Left ventricle myocardium inferior (tissue), 1 donor: Measurements from ENCODE around the gene HLA-DMA. TPM values are rescaled to one million over a fixed set of nuclear protein-coding genes. Genes with fewer than 3 reads are reported as not detected.
A peak's percentile ranks its signal among the peaks of the same experiment; 100 is the strongest.

Experiments used
- DNase-seq: peaks from one replicate; pipeline ENCODE4 v3.0.0-alpha.2; 2020
- H3K27ac ChIP-seq: fragments of 200-600 bp; replicated peaks from 2 replicates; pipeline ENCODE4 v1.8.0; 2021
- H3K27me3 ChIP-seq: fragments of 200-600 bp; 2 replicates; pipeline ENCODE4 v1.8.0; 2021; ENCODE audit warnings: low read depth
- H3K36me3 ChIP-seq: fragments of 200-600 bp; 2 replicates; pipeline ENCODE4 v1.8.0; 2021
- H3K4me1 ChIP-seq: fragments of 200-600 bp; 2 replicates; pipeline ENCODE4 v1.8.0; 2021
- H3K4me3 ChIP-seq: fragments of 200-600 bp; 2 replicates; pipeline ENCODE4 v1.8.0; 2021; ENCODE audit warnings: mild to moderate bottlenecking, moderate library complexity
- H3K9me3 ChIP-seq: fragments of 200-600 bp; replicated peaks from 2 replicates; pipeline ENCODE4 v1.8.0; 2021
- intact Hi-C: fragments of 100-400 bp; cut with micrococcal nuclease; formaldehyde crosslinking; loops from one replicate; pipeline ENCODE4 v1.11.0; 2022
- total RNA-seq: library from RNA; stranded (reverse); fragmentation: NEBNext Ultra II Directional; extraction: Animal tissue kit (Norgen Biotek cat#: 25700); gene quantifications from one replicate; pipeline ENCODE4 v1.2.1, GENCODE V29; 2021
- TF ChIP-seq, protein P1 (sequence below): fragments of 200-600 bp; IDR thresholded peaks from 2 replicates; pipeline ENCODE4 v1.8.0; 2021; ENCODE audit warnings: antibody characterized with exemption, mild to moderate bottlenecking, borderline replicate concordance
- donor health status: DM: no; HTN: yes; CAD: no; lungs with severe emphysema.

The HLA-DMA gene
- total RNA-seq, 1 donor from 2014 or later = 15.8 TPM

DNA sequence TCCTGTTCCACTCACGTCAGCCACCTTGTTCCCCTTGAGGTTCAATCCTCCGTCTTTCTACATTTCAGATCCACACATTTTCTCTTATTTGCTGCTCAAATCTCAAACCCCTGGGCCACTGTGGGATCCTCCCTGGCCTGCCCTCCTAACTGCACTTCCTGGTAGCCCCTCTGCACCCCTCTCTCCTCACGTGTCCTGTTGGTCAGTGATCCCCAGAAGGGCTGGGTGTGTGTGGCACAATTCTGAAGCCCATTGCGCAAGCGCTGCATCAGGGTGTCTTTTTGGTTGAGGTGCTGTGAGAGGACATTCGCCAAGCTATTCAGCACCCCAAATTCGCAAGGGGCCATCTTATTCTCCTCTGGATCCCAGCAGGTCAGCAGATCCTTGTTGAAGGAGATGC lies 14.4 kb downstream of the HLA-DMA start:
- Histone ChIP-seq H3K9me3 (no peaks in the 10 kb centered on the region), H3K4me1 (peaks cover 19% of the 10 kb centered on the region), H3K36me3 (no peaks in the 10 kb centered on the region), H3K27ac (peak overlapping the region; percentile 6), H3K27me3 (peaks cover 10% of the 10 kb centered on the region), H3K4me3 (no peak overlapping the region)
- intact Hi-C loops = no loop called here
- DNase-seq = no peak
- TF ChIP-seq, protein P1, sequence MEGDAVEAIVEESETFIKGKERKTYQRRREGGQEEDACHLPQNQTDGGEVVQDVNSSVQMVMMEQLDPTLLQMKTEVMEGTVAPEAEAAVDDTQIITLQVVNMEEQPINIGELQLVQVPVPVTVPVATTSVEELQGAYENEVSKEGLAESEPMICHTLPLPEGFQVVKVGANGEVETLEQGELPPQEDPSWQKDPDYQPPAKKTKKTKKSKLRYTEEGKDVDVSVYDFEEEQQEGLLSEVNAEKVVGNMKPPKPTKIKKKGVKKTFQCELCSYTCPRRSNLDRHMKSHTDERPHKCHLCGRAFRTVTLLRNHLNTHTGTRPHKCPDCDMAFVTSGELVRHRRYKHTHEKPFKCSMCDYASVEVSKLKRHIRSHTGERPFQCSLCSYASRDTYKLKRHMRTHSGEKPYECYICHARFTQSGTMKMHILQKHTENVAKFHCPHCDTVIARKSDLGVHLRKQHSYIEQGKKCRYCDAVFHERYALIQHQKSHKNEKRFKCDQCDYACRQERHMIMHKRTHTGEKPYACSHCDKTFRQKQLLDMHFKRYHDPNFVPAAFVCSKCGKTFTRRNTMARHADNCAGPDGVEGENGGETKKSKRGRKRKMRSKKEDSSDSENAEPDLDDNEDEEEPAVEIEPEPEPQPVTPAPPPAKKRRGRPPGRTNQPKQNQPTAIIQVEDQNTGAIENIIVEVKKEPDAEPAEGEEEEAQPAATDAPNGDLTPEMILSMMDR = no peak

DNA sequence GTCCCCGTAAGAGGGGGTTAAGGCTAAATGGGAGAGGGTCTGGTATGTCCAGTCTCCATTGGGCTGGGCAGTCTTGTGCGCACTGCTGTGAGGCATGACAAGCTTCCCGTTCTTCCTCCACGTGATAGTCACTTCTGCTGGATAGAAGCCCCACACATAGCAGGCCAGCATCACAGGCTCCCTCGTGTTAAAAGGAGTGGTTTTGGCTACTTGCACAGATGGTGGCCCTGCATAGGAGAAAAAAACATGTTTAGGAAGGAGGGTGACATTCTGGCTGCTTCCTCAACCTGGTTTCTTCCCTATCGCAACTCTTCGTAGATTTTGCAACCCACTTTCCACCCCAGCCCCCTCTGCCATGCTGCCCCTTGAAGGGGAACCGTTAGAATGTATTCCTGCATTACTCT lies 15.7 kb downstream of the HLA-DMA start:
- H3K4me3 ChIP-seq = no peak overlapping the region
- intact Hi-C loops = no loop called here
- H3K9me3 ChIP-seq = no peaks in the 10 kb centered on the region
- peak overlapping the region; percentile 26 for H3K27ac ChIP-seq
- no peaks in the 10 kb centered on the region for H3K36me3 ChIP-seq
- TF ChIP-seq, protein P1 = no peak
- DNase-seq = no peak
- peaks cover 10% of the 10 kb centered on the region for H3K27me3 ChIP-seq
- peaks cover 19% of the 10 kb centered on the region for H3K4me1 ChIP-seq

DNA sequence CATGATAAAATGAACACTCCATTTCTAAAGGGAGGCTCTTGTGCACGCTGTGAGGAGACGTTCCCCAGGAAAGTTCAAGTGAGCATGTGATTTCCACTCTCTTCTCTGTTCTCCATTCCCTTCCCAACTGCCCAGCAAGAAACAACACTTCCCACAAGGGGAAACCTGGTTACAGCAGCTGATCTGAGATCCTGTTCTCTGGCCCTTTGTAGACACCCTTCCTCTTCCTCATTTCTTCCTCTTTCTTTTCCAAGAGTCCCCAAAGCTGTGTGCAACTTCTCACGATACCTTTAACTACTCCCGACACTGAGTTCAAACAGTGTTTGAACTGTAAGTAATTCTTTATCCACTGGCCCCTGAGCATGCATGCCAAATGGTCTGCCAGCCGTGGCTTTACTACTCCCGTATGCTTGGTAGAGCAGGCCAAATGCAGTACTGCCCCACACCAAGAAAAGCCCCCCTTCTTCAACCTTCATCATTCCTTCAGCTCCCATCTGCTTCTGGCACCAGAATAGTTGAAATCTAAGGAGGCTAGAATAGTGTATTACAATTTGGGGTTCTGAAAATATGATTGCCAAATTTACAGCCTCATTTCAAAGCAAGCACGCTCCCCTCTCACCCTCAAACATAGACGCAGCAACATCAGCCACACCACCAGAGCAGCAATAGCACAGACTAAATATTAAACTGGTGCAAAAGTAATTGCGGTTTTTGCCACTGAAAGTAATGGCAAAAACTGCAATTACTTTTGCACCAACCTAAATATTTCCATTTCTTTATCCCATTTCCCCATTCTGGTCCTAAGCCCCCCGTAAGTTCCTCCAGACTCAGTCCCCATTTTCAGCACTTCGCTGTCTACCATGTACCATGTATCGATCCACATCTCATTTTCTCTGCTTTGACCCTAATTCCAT lies 16.4 kb downstream of the HLA-DMA start:
- intact Hi-C loops = no loop called here
- Histone ChIP-seq H3K36me3 (no peaks in the 10 kb centered on the region), H3K4me3 (no peak overlapping the region), H3K27ac (peak overlapping the region; percentile 26), H3K9me3 (no peaks in the 10 kb centered on the region), H3K4me1 (peaks cover 17% of the 10 kb centered on the region), H3K27me3 (peaks cover 10% of the 10 kb centered on the region)
- TF ChIP-seq, protein P1 = no peak
- no peak for DNase-seq

DNA sequence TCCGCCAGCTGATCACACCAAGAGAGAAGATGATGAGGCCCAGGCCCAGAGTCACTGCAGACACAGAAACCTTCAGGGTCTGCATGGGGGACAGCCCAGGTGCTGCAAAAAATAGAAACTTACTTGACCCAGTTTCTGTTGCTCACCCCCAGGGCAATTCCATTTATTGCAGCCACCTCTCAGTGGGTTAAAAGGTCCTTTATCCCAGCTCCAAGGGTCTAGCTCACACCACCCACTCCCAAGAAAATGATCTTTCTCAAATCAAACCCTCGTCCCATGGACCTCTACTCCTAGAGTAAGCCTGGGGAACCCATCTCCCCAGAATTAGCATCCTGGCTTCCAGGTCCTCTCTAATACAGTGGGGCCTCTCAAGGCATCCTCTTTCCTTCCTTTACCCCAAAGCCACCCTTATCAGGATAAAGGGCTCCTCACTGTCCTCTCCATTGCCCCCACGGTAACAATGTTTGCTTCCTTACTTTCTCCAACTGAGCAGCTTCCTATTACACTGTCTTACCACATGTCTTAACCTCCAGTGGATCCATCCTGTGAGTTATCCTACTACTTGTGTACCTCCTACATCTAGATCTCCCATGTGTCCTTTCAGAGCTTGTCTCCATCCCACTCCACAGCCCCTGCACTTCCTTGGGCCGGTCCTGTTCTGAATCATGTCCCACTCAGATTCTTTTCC lies 17.2 kb downstream of the HLA-DMA start:
- TF ChIP-seq, protein P1 = no peak
- Histone ChIP-seq H3K27ac (no peak overlapping the region), H3K9me3 (no peaks in the 10 kb centered on the region), H3K4me1 (peaks cover 10% of the 10 kb centered on the region), H3K4me3 (no peak overlapping the region), H3K27me3 (peaks cover 10% of the 10 kb centered on the region), H3K36me3 (no peaks in the 10 kb centered on the region)
- intact Hi-C loops = no loop called here
- DNase-seq = no peak

DNA sequence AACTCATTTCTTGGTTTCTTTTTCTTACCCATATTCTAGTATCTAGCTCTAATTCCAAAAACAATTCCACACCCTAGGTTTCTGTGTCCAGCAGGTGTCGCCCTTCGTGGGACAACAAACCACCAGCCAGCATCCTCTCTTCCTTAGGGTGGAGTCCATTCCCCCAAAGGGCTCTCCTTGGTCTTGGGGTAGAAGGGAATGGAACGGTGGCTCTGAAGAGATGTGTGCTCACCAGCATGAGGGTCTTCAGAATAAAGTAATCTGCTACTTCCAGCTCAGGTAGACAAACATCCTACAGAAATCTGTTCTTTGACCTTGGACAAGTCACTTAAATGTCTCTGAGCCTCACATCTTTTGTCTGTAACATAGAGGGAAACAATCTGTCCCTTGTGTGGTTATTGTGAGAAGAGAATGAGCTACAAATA lies 19.2 kb downstream of the HLA-DMA start:
- Histone ChIP-seq H3K4me1 (no peaks in the 10 kb centered on the region), H3K36me3 (no peaks in the 10 kb centered on the region), H3K27me3 (peaks cover 4% of the 10 kb centered on the region), H3K9me3 (no peaks in the 10 kb centered on the region), H3K27ac (no peak overlapping the region), H3K4me3 (no peak overlapping the region)
- peak; percentile 78 for DNase-seq
- intact Hi-C loops = loop anchor here (5.0 kb wide), 1 partner anchor 54 kb away; no protein-coding TSS in a partner anchor
- TF ChIP-seq, protein P1 = peak; percentile 89
